ENCODE results near the gene CD99L2.

CD99L2 gene

DNA sequence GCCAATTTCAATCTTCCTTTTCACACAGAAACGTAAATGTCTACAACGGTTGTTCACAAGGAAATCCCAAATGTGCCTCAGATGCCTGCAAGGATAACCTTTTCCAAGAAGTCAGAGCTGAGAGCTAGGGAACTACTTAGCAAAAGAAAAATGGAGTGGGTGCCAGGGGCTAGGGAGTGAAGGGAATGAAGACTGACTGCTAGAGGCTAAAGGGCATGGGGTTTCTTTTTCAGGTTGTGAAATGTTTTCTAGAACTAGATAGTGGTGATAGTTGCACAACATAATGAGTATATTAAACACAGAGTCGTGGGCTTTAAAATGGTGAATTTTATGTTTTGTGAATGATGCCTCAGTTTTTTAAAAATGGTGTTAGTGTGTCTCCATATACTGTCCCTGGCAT is 53.4 kb downstream of the CD99L2 start:
- ChIA-PET CTCF (no interaction called here), POLR2A (no interaction called here)
- H3K4me3 ChIP-seq (ENCODE audit: low read depth, low read length) = no peak overlapping the region
- no peak for DNase-seq (ENCODE audit: low read depth, low spot score)
- TF ChIP-seq, protein P1, sequence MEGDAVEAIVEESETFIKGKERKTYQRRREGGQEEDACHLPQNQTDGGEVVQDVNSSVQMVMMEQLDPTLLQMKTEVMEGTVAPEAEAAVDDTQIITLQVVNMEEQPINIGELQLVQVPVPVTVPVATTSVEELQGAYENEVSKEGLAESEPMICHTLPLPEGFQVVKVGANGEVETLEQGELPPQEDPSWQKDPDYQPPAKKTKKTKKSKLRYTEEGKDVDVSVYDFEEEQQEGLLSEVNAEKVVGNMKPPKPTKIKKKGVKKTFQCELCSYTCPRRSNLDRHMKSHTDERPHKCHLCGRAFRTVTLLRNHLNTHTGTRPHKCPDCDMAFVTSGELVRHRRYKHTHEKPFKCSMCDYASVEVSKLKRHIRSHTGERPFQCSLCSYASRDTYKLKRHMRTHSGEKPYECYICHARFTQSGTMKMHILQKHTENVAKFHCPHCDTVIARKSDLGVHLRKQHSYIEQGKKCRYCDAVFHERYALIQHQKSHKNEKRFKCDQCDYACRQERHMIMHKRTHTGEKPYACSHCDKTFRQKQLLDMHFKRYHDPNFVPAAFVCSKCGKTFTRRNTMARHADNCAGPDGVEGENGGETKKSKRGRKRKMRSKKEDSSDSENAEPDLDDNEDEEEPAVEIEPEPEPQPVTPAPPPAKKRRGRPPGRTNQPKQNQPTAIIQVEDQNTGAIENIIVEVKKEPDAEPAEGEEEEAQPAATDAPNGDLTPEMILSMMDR (IDR thresholded peaks at IDR 0.05; ENCODE audit: insufficient read depth, low read length, missing control alignments) = no peak

DNA sequence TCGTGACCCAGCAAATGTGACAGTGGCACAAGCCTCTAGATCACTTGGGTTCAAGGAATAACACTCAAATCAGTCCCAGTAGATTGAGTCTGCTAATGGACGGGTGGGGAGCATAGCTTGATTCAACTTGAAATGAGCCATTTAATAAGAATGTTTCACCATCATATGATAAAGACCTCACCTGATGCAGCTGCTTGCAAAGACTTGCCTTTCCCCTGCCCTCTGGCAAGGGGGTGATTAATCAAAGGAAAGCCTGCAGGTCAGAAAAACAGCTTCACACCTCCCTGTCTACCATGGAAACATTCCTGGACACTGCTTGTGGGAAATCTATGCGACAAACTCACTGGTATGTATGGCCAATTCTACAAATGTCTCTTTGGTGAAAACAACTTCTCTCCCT is 54.5 kb downstream of the CD99L2 start:
- POLR2A ChIA-PET = no interaction called here
- H3K4me3 ChIP-seq (ENCODE audit: low read depth, low read length) = no peak overlapping the region
- TF ChIP-seq, protein P1 (IDR thresholded peaks at IDR 0.05; ENCODE audit: insufficient read depth, low read length, missing control alignments) = no peak
- no peak for DNase-seq (ENCODE audit: low read depth, low spot score)
- CTCF ChIA-PET = no interaction called here

DNA sequence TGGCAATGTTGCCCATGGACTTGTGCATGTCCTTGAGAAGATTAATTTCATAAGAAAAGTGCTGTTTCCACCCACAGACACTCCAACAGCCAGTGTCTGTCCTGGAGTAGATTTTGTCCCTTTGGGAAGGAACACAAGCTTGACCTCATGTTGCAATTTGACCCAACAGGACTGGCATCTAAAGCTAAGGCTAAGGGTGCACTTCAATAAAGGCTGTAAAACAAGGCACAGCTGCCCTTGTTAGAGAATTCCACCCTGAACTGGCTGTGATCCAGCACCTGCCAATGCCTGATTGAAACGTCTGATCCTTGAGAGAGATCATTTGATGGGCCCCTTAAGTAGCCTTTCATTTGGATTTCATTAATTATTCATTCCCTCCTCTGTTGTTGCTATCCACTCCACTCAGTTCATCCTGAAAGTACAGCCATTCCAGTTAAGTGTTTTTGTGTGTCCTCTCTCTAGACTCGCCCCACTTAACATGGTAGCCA is 56.2 kb downstream of the CD99L2 start:
- no peak for DNase-seq (ENCODE audit: low read depth, low spot score)
- no peak overlapping the region for H3K4me3 ChIP-seq (ENCODE audit: low read depth, low read length)
- TF ChIP-seq, protein P1 (IDR thresholded peaks at IDR 0.05; ENCODE audit: insufficient read depth, low read length, missing control alignments) = no peak
- ChIA-PET POLR2A (no interaction called here), CTCF (interaction anchor here (1.2 kb wide), 1 partner anchor 12 kb away, joined by 3 read pairs; no protein-coding TSS in a partner anchor)

DNA sequence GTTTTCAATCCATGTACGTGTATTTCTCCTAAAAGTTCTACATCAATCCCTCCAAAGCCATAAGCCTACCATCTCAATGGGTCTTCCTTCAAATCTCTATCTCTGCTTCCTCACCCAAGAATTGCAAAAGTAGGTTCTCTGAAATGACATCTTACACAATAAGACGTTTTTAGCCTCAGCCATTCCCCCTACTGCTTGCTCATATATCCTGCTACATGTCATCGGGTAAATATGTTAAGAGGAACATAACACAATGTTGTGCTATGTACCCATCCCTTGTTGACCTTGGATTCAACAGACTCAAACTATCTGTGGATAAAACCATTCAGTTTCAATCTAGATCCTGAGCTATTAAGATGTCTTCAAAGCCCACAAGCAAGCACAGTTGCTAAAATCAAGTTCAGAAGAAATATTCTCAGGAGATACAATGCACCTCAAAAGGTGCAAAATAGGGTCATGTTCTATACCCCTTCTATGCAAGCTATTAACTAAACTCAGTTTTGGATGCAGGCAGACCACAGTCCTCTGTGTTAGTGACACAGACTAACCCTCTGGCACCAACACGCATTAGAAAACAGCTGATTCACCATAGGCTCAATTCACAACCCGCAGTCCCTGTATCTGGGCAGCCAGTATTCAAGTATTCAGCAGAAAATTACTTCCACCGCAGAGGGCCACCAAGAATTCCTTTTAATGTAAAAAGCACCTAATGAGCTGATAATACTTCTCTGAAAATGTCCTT is 56.8 kb downstream of the CD99L2 start:
- no peak for DNase-seq (ENCODE audit: low read depth, low spot score)
- ChIA-PET CTCF (interaction anchor here (1.2 kb wide), 1 partner anchor 12 kb away, joined by 3 read pairs; no protein-coding TSS in a partner anchor), POLR2A (no interaction called here)
- H3K4me3 ChIP-seq (ENCODE audit: low read depth, low read length) = no peak overlapping the region
- TF ChIP-seq, protein P1 (IDR thresholded peaks at IDR 0.05; ENCODE audit: insufficient read depth, low read length, missing control alignments) = no peak

DNA sequence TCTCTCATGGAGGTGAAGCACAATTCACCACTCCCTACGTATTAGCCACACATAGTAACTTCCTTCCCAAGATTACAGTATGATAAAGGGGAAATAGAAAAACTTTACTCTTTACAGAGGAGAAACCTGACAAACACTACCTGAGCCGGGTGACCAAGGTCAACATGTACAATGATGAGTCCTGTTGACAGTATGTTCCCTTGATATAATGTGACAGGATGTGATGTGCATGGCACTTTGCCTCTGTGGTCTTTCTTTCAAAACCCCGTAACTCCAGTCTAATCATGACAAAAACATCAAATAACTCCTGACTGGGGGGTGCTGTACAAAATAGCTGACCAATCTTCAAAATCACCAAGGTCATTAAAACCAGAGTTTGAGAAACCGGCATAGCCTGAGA is 60.6 kb downstream of the CD99L2 start:
- CTCF ChIA-PET = no interaction called here
- POLR2A ChIA-PET = no interaction called here
- no peak for DNase-seq (ENCODE audit: low read depth, low spot score)
- no peak overlapping the region for H3K4me3 ChIP-seq (ENCODE audit: low read depth, low read length)
- TF ChIP-seq, protein P1 (IDR thresholded peaks at IDR 0.05; ENCODE audit: insufficient read depth, low read length, missing control alignments) = no peak

DNA sequence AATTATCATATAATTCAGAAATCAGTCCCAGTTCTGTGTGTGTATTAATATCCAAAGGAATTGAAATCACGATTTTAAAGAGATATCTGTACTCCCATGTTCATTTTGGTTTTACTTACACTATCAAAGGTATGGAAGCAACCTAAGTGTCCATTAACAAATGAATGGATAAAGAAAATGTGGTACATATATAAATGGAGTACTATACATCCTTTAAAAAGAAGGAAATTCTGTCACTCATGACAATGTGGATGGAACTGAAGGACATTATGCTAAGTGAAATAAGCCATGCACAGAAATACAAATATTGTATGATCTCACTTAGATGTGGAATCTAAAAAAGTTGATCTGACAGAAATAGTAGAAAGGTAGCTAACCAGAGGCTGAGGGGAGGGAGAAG is 63.8 kb downstream of the CD99L2 start:
- TF ChIP-seq, protein P1 (IDR thresholded peaks at IDR 0.05; ENCODE audit: insufficient read depth, low read length, missing control alignments) = no peak
- POLR2A ChIA-PET = no interaction called here
- CTCF ChIA-PET = no interaction called here

More for the DNA sequence above, 63.8 kb downstream of the CD99L2 start:
- no peak overlapping the region for H3K4me3 ChIP-seq (ENCODE audit: low read depth, low read length)
- DNase-seq (ENCODE audit: low read depth, low spot score) = no peak
